Epidermal melanocyte (primary cell): ENCODE measurements around the gene TMTC2.
"Not testable (repeated sequence)": the region's sequence is repeated elsewhere in the genome, so short reads cannot be mapped to it uniquely, and the experiment has no call there.

Experiments used
- DNase-seq: peaks from one replicate; pipeline ENCODE4 v3.0.0; 2011; ENCODE audit warnings: low spot score; ENCODE audit not compliant: insufficient read length

The TMTC2 gene

GRCh38 chr12:82839796-82840195 is 153.1 kb downstream of the TMTC2 start:
- no peak for DNase-seq

DNA sequence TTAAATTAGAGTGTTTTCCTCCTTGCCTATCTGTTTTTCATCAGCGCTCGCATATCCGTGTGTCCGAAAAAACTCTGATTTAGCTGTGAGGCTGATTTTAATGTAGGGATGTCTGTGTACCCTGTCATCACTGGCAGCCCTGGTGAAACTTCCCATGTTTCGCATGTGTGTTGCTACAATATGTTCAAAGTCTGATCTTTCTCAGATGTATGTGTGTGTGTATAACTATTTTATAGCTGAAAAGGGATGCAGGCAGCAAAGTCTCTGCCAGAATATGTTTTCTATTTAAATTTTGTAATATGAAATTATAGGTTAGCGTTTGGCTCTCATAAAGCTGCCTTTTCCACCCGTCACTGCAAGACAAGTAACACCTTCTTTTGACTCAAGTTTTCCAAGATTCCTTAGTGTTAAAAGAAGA is 154.8 kb downstream of the TMTC2 start:
- no peak for DNase-seq

DNA sequence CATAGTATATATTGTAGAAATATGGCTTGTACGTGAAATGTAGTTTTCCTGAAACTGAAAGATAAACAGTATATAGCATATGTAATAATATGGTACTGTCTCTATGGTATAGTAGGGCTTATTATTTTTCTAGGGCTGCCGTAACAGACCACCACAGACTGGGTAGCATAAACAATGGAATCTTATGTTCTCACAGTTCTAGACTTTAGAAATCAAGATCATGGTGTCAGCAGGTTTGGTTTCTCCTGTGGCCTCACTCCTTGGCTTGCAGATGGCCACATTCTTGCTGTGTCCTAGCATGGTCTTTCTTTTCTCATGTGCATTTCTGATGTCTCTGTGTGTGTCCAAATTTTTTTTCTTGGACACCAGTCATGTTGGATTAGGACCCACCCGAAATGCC is 155.8 kb downstream of the TMTC2 start:
- no peak for DNase-seq

DNA sequence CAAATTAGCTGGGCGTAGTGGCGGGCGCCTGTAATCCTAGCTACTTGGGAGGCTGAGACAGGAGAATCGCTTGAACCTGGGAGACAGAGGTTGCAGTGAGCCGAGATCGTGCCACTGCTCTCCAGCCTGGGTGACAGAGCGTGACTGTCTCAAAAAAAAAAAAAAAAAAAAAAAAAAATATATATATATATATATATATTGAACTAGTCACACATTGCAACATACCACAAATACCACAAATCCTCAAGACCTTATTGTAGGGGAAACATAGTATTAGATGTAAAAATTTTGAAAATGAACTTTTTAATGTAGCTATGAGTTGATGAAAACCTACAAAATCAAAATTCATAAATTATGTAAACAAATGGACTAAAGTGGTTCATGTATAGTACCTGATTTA is 158.4 kb downstream of the TMTC2 start:
- not testable (repeated sequence) for DNase-seq

DNA sequence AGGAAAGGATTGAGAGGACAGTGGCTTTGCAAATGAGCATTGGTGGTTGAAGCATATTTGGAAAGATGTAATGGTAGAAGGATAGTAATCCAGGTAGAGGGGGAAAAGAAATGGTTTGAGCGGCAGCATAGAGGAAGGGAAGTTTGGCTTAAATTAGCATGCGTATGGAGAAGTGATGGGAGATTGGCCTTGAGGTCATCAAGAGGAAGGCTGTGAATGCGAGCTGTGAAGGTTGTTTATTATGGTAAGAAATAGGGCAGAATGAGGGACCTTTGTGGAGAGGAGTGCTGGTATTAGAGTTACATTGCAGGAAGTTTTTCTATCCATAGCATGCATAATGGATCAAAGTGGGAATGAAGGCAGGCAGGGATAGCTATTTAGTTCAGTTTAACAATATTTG is 162.1 kb downstream of the TMTC2 start:
- no peak for DNase-seq

GRCh38 chr12:82852529-82852928 is 165.8 kb downstream of the TMTC2 start:
- DNase-seq: no peak

- no peak for DNase-seq
Observed at GRCh38 chr12:82855872-82856271, 169.2 kb downstream of the TMTC2 start.

GRCh38 chr12:82857276-82857675 is 170.6 kb downstream of the TMTC2 start:
- no peak for DNase-seq

DNA sequence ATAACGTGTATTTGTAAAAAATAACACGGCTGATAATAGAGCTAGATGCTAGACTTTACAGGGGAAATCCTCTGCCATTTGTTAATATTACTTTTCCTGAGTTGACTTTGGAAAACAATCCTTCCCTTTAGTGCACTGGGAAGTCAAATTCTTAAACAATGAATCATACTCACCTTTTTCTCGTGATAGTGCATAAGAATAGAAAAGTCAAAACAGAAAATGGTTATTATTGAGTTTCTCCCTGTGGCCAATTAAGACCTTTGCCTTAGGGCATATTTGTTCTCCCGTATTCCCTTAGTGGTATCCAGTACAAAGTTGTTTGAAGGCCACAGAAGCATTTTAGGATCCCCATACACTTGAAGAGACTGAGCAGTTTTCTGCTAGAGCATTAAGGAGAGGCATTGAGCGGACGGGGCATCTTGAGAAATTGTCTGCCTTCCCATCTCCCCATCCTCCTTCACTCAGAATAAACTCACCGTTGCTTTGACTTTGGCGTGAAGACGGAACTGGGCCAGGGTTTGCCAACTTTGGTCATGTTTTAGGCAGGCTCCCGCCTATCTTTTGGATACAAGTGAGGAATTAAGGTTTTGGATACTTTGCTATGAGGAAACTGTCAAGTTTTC is 171.3 kb downstream of the TMTC2 start:
- no peak for DNase-seq

- DNase-seq: no peak
Observed at GRCh38 chr12:82858534-82858917, 171.8 kb downstream of the TMTC2 start.

DNA sequence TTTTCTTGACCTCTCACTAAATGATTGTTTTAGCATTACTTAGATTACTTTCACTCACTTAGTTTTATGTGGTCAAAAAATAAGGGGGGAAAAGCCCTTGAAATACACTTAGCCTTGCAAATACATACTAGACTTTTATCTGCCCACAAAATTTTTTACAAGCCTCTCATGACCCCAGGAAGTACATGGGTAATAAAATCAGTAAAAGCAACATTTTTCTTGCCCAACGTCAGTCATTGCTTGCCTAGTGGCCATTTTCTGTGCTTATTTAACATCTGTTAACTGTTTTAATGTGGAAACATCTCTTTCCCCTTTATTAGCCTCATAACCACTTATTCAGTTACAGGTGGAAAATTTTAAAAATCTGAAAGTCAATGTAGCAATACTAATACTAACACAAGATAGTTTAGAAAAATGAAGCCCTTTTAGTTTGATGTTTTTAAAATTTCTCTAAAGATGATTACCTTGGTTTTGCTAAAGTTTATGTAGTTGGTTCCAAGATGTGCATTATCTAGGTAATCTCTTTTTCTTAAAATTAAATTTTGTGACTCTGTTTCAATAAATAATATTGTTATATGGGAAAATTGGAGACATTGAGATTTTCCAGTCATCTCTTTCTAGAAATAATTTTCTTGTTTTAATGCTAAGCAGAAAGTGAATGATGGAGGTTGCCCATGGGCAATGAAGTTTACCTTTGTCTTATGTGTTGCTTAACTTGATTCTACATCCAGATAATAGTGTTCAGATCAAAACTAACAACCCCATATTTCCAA is 175.5 kb downstream of the TMTC2 start:
- no peak for DNase-seq

GRCh38 chr12:82862876-82863649 is 176.4 kb downstream of the TMTC2 start:
- no peak for DNase-seq

DNA sequence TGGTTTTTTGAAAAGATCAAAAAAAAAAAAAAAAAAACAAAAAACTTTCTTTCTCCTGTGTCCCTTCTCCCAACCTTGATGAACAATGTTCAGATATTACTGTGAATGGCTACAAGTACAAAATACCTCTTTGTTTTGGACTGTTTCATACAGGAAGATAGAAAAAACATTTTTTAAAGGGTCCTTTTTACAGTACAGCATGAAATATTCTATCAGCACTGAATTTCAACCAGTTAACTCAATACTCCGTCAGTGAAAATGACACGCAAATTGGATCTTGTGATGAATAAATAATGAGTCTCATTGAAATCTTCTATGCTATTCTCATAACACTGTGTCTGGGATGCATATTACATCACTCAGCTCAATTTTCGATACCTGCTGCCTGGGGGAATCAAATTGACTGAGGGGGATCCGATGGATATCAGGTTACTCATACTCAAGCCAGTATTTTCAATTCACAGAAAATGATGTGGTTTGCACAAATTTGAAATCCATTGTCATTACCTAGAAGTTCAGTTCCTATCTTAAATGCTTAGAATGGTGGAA is 179.6 kb downstream of the TMTC2 start:
- DNase-seq: no peak

DNA sequence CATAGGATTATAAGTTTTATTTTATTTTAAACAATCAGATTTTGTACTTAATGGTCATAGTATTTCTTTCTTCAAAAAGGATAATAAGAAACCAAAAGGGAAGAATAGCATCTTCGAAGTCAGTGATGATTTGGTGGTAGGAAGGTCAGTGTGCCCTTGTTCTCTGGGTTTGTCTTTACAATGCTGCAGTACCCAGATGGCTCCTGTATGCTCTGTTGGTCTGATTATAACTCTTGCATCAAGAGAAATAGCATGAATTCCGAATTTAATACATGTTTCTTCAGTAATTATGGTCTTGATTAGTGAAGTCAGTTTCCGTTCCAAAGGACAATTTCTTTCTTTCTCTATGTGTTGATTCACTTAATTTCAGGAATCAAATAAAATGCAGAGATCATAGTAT is 180.2 kb downstream of the TMTC2 start:
- DNase-seq: no peak

- DNase-seq: no peak
Observed at GRCh38 chr12:82867762-82868500, 181.2 kb downstream of the TMTC2 start.

- no peak for DNase-seq
Observed at GRCh38 chr12:82870771-82871377, 184.2 kb downstream of the TMTC2 start.

DNA sequence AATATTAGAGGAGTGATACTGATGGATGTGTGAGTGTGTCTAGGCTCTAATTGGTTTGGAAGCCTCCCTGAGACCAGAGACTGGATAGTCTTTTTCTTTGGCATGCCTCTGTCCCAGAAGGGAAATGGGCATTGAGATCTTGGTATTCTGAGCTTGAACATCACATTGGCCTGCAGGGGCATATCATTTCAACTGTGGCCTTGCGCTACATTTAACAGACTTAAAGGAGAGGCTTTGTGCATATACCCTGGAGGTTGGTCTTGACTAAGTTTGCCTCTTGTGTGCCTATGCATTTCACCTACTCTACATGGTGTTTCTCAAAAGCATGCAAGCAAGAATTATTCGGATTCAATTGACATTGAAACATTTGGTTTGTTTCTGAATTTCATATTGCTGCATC is 185.4 kb downstream of the TMTC2 start:
- no peak for DNase-seq

GRCh38 chr12:82873309-82873708 is 186.6 kb downstream of the TMTC2 start:
- DNase-seq: no peak

GRCh38 chr12:82873951-82874350 is 187.2 kb downstream of the TMTC2 start:
- DNase-seq: no peak

GRCh38 chr12:82874945-82875344 is 188.2 kb downstream of the TMTC2 start:
- no peak for DNase-seq

DNA sequence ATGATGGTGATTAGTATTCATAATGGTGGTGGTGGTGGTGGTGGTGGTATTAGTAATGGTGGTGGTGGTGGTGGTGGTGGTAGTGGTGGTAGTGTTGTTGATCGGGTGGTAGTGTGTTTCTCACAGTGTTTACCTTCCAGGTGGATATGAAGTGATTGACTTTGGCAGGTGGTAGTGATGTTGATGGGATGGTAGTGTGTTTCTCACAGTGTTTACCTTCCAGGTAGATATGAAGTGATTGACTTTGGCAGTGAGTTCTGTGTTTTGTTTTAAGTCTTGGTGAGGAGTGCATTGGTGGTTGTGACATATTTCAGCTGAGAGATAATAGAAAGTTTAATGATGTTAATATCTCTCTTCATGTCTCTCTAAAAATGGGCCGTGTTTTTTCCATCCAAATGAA is 189.4 kb downstream of the TMTC2 start:
- DNase-seq: no peak
